CMK (cell line): Measurements from ENCODE around the gene USP34.
A peak's percentile ranks its signal among the peaks of the same experiment; 100 is the strongest.
"Not testable (repeated sequence)": the region's sequence is repeated elsewhere in the genome, so short reads cannot be mapped to it uniquely, and the experiment has no call there.

Source experiments
- DNase-seq: peaks from one replicate; pipeline ENCODE4 v3.0.0-alpha.2; 2010; ENCODE audit warnings: low read depth

Gene USP34

DNA sequence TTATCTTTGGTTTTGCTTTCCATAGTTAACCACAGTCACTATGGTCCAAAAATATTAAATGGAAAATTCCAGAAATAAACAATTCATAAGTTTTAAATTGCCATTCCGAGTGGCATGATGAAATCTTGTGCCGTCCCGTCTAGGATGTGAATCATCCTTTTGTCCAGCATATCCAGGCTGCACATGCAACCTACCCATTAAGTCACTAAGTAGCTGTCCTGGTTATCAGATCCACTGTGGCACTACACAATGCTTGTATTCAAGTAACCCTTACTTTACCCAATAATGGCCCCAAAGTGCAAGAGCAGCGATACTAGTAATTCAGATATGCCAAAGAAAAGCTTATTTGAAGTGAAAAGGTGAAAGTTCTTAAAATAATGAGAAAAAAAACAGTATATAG lies 10.7 kb downstream of the USP34 start:
- DNase-seq: no peak

- DNase-seq: no peak
These were observed 14.0 kb downstream of the USP34 start for GRCh38 chr2:61456746-61457420.

GRCh38 chr2:61456070-61456745 lies 14.7 kb downstream of the USP34 start:
- no peak for DNase-seq

- DNase-seq: not testable (repeated sequence)
These were observed 15.9 kb downstream of the USP34 start for GRCh38 chr2:61454972-61455371.

GRCh38 chr2:61454383-61454782 lies 16.5 kb downstream of the USP34 start:
- DNase-seq: no peak

DNA sequence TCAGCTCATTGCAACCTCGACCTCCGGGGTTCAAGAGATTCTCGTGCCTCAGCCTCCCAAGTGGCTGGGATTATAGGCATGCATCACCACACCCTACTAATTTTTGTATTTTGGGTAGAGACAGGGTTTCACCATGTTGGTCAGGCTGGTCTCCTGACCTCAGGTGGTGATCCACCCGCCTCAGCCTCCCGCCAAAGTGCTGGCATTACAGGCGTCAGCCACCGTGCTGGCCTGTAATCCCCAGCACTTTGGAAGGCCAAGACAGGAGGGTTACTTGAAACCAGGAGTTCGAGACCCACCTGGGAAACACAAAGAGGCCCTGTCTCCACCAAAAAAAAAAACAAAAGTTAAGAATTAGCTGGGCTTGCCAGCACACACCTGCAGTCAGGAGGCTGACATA lies 18.5 kb downstream of the USP34 start:
- DNase-seq: no peak

DNA sequence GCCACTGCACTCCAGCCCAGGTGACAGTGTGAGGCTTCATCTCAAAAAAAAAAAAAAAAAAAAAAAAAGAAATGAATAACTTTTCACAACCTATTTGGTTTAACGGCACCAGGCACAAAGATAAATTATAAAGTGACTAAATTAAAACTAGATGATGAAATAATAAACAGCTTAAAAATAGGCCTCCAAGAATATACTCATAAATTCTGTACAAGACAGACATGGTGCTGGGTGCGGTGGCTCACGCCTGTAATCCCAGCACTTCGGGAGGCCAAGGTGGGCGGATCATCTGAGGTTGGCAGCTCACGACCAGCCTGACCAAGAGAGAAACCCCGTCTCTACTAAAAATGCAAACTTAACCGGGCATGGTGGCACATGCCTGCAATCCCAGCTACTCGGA lies 19.7 kb downstream of the USP34 start:
- DNase-seq: no peak

DNA sequence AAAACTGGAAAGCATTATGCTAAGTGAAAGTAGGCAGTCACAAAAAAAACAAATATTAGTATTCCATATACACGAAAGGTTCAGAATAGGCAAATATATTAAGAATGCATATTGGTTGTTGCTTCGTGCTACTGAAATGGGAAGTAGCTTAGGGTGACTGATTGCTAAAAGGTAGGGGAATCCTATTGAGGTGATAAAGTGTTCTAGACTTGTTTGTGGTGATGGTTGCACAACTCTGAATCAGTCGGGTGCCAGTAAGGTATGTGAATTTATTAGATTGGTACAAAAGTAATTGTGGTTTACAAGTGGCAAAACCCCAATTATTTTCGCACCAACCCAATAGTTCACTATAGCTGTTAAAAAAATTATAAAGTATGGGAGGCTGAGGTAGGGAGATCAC lies 20.7 kb downstream of the USP34 start:
- no peak for DNase-seq

DNA sequence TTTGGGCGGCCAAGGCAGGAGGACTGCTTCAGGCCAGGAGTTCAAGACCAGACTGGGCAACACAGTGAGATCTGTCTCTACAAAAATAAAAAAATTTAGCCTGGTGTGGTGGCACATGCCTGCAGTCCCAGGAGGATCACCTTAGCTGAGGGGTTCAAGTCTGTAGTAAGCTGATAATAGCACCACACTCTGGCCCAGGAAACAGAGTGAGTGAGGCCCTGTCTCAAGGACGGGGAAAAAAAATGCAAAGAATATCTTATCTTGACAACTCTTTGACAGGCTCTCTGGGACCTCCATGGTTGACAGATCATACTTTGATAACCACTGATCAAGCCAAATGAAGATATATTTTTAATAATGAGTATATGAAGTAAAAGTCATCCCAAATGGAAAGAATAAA lies 22.7 kb downstream of the USP34 start:
- no peak for DNase-seq

DNA sequence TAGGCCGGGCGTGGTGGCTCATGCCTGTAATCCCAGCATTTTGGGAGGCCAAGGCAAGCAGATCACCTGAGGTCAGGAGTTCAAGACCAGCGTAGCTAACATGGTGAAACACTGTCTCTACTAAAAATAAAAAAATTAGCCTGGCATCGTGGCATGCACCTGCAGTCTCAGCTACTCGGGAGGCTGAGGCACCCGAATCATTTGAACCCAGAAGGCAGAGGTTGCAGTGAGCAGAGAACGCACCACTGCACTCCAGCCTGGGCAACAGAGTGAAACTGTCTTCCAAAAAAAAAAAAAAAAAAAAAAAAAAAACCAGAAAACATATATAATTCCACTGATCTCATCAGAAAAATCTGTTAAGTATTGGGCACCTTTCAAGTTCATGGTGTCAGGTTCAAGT lies 23.9 kb downstream of the USP34 start:
- not testable (repeated sequence) for DNase-seq

GRCh38 chr2:61443342-61444041 lies 27.4 kb downstream of the USP34 start:
- no peak for DNase-seq

GRCh38 chr2:61439241-61440002 lies 31.5 kb downstream of the USP34 start:
- no peak for DNase-seq

GRCh38 chr2:61438670-61439069 lies 32.2 kb downstream of the USP34 start:
- DNase-seq: no peak

DNA sequence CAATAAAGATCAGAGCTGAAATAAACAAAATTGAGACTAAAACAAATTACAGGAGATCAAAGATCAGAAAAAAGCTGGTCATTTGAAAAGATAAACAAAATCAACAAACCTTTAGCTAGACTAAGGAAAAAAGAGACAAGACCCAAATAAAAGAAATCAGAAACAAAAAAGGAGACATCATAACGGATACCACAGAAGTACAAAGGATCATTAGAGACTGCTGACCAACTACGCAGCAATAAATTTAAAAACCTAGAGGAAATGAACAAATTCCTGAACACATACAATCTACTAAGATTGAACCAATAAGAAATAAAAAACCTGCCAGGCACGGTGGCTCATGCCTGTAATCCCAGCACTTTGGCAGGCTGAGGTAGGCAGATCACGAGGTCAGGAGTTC lies 33.7 kb downstream of the USP34 start:
- DNase-seq: no peak

- DNase-seq: no peak
These were observed 34.8 kb downstream of the USP34 start for GRCh38 chr2:61436092-61436491.

- no peak for DNase-seq
These were observed 35.6 kb downstream of the USP34 start for GRCh38 chr2:61435291-61435690.

GRCh38 chr2:61434314-61434713 lies 36.6 kb downstream of the USP34 start:
- no peak for DNase-seq

DNA sequence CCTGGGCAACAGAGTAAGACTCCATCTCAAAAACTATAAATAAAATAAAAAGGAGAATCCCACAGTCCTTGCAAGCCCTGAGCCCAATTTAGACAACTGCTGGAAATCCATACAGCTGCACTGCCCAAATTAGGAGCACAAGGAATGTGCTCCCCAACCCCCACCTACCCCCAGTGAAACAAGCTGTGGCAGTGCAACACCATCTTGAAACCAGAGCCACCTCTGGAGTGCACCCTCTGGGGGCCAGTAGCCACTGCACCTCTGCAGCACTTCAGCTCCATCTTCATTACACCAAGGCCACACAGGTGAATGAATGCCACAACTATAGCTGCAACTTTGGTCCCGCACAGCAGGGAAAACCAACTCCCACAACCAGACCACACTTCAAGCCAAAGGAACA lies 37.3 kb downstream of the USP34 start:
- no peak for DNase-seq

DNA sequence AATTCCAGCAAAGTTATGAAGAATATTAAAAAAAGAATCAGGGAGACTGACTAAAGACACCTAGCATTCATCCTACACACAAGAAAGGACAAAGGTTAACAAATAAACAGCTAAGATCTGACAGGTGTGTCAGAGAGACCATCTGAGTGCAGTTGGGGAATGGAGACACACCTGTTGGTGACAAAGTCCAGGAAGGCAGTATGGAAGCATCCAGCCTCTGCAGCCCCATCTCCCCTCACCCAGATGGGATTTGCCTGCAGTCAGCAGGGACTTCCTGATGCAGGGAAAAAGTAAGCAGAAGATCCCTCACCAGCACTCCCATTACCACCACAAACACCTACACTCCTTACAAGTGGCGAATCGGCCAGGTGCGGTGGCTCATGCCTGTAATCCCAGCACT lies 37.9 kb downstream of the USP34 start:
- no peak for DNase-seq

GRCh38 chr2:61431345-61431744 lies 39.5 kb downstream of the USP34 start:
- no peak for DNase-seq

DNA sequence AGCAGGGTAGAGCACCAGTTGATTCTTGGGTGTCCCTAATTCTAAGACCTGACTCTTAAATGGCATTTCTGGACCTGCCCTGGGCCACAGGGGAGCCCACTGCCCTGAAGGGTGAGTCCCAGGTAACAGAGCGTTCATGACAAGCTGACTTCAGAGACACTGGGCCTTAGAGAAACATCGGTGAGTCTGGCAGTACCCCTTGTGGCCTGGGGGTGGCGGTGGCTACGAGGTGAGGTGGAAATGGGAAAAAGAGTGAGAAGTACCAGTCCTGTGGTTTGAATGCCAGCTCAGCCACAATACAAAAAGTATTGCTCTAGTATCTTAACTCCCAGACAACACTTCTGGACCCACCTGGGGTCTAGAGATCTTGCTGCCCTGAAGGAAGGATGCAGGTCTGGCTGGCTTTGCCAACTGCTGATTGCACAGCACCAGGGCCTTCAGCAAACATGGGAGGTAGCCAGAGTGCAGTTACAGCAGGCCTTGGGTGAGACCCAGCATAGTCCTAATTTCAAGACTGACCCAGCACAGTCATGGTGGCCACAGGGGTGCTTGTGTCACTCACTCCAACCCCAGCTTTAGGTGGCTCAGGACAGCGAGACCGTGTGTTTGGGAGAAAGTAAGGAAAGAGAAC lies 44.5 kb downstream of the USP34 start:
- peak; percentile 17 for DNase-seq

DNA sequence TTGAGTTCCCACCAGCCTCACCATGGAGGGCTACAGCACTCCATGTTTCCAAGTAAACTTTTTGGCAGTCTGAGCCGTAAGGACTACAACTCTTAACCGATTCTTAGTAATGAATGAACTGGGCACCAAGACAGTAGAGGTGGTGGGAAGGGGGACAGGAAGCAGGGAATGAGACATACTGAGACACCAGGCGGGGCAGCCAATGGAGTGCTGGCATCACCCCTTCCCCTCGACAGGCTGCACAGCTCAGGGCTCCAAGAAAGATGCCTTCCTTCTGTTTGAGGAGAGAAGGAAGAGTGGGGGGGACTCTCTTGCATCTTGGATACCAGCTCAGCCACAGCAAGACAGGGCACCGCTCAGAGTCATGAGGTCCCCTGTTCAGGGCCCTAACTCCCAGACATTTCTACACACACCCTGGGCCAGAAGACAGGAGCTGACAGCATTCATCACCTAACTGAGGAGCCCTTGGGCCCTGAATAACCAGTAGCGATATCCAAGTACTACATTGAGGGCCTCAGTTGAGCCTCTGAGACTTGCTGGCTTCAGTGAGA lies 45.2 kb downstream of the USP34 start:
- no peak for DNase-seq
